Mesothelial cell of epicardium (in vitro differentiated cells): ENCODE data around the gene NHLRC3. TPM values are rescaled to one million over a fixed set of nuclear protein-coding genes. Genes with fewer than 3 reads are reported as not detected.
"Not testable (repeated sequence)": the region's sequence is repeated elsewhere in the genome, so short reads cannot be mapped to it uniquely, and the experiment has no call there.

Source experiments
- DNase-seq, 2 experiments: peaks; one replicate each; pipeline ENCODE4 v3.0.0; 2021; ENCODE audit warnings: low spot score in 2 of 2; ENCODE audit not compliant: unreplicated experiment in 2 of 2
- H3K27ac Mint-ChIP-seq: 2 replicates; pipeline ENCODE4 v1.8.0; 2021; ENCODE audit warnings: mixed read lengths
- H3K27me3 Mint-ChIP-seq: 2 replicates; pipeline ENCODE4 v1.8.0; 2021; ENCODE audit warnings: low read depth, mixed read lengths
- H3K36me3 Mint-ChIP-seq: 2 replicates; pipeline ENCODE4 v1.8.0; 2021; ENCODE audit warnings: mixed read lengths
- H3K4me1 Mint-ChIP-seq: 2 replicates; pipeline ENCODE4 v1.8.0; 2021; ENCODE audit warnings: mixed read lengths
- H3K4me3 Mint-ChIP-seq: 2 replicates; pipeline ENCODE4 v1.8.0; 2021; ENCODE audit warnings: mild to moderate bottlenecking, moderate library complexity, mixed read lengths
- H3K9me3 Mint-ChIP-seq: 2 replicates; pipeline ENCODE4 v1.8.0; 2021; ENCODE audit warnings: mixed read lengths
- CTCF ChIP-seq: fragments of 200-600 bp; sonication (generic); IDR thresholded peaks from one replicate; pipeline ENCODE4 v1.5.0; 2021; ENCODE audit warnings: antibody characterized with exemption; ENCODE audit not compliant: unreplicated experiment
- total RNA-seq: library from RNA; stranded (reverse); gene quantifications from 3 replicates; pipeline ENCODE4 v1.2.1, GENCODE V29; 2021

NHLRC3 gene
- 39.7 to 42.9 TPM (median 42.2 TPM) in 3 replicates for total RNA-seq

- Mint-ChIP-seq H3K4me1 (peaks cover 52% of the 10 kb centered on the region), H3K36me3 (peaks cover 3% of the 10 kb centered on the region), H3K27me3 (no peaks in the 10 kb centered on the region), H3K27ac (peak within 1 kb of the TSS; percentile 98), H3K4me3 (peak within 1 kb of the TSS; percentile 97), H3K9me3 (no peaks in the 10 kb centered on the region)
- DNase-seq: peak; percentile 66 to 80
- TF ChIP-seq CTCF: peak; percentile 12
These were observed at the start of gene NHLRC3, which contains the start of gene PROSER1 for GRCh38 chr13:39037880-39038568. Gene NHLRC3, plus strand, starts transcription at chr13:39038456. Its CDS starts 184 bp downstream, at chr13:39038640. Gene PROSER1, minus strand, starts transcription at chr13:39038089. Its CDS starts 847 bp downstream, at chr13:39037242.

- Mint-ChIP-seq H3K27ac (peak within 1 kb of the TSS; percentile 40), H3K27me3 (no peaks in the 10 kb centered on the region), H3K4me1 (peaks cover 9% of the 10 kb centered on the region), H3K9me3 (no peaks in the 10 kb centered on the region), H3K36me3 (no peaks in the 10 kb centered on the region), H3K4me3 (no peak within 1 kb of the TSS)
- no peak for DNase-seq
- TF ChIP-seq CTCF: no peak
These were observed 47.6 kb upstream of the NHLRC3 start, which contains the start of gene STOML3 for GRCh38 chr13:38990693-38991092. Gene STOML3, minus strand, starts transcription at chr13:38990831. Its CDS starts 110 bp downstream, at chr13:38990721.

- Mint-ChIP-seq H3K27me3 (no peaks in the 10 kb centered on the region), H3K9me3 (no peaks in the 10 kb centered on the region), H3K4me3 (no peak overlapping the region), H3K36me3 (no peaks in the 10 kb centered on the region), H3K27ac (no peak overlapping the region), H3K4me1 (peaks cover 5% of the 10 kb centered on the region)
- DNase-seq: no peak
- no peak for TF ChIP-seq CTCF
These were observed 44.9 kb upstream of the NHLRC3 start for GRCh38 chr13:38993381-38993780.

- no peaks in the 10 kb centered on the region for H3K4me1 Mint-ChIP-seq
- H3K36me3 Mint-ChIP-seq: no peaks in the 10 kb centered on the region
- H3K9me3 Mint-ChIP-seq: no peaks in the 10 kb centered on the region
- H3K27me3 Mint-ChIP-seq: no peaks in the 10 kb centered on the region
- H3K4me3 Mint-ChIP-seq: no peak overlapping the region
- no peak overlapping the region for H3K27ac Mint-ChIP-seq
- TF ChIP-seq CTCF: no peak
- DNase-seq: no peak
These were observed 39.5 kb upstream of the NHLRC3 start for GRCh38 chr13:38998739-38999138.

GRCh38 chr13:39006371-39007111 lies 31.7 kb upstream of the NHLRC3 start:
- H3K27me3 Mint-ChIP-seq, DNase-seq, H3K27ac Mint-ChIP-seq, H3K9me3 Mint-ChIP-seq, H3K4me1 Mint-ChIP-seq: not testable (repeated sequence)
- Mint-ChIP-seq H3K4me3 (peak overlapping the region; percentile 47), H3K36me3 (peaks cover 31% of the 10 kb centered on the region)

GRCh38 chr13:39012608-39013007 lies 25.6 kb upstream of the NHLRC3 start:
- Mint-ChIP-seq H3K4me1 (no peaks in the 10 kb centered on the region), H3K36me3 (peaks cover 56% of the 10 kb centered on the region), H3K27me3 (no peaks in the 10 kb centered on the region), H3K9me3 (no peaks in the 10 kb centered on the region), H3K4me3 (no peak overlapping the region), H3K27ac (no peak overlapping the region)
- DNase-seq: no peak
- TF ChIP-seq CTCF: no peak
